Measurements from ENCODE around the gene PHOSPHO2. TPM values are rescaled to one million over a fixed set of nuclear protein-coding genes. Genes with fewer than 3 reads are reported as not detected.
"Not testable (repeated sequence)": the region's sequence is repeated elsewhere in the genome, so short reads cannot be mapped to it uniquely, and the experiment has no call there.

Gene PHOSPHO2
- total RNA-seq, 1 donor from 2014 or later: 5.0 TPM

DNA sequence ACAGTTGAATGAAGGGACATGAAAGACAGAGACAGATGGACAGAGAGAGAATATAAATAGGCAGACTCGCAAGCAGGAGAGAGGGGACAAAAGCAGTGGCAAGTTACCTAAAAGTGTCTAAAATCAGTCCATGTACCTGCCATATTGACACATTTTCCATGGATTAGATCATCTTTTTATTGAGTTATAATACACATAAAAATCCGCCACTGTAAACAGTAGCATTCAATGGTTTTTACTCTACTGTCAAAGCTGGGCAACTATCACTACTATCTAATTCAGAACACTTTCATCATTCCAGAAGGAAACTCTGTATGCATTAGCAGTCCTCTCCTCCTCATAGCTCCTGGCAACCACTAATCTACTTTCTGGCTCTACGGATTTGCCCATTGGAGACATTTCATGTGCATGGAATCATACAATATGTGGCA is 10.1 kb upstream of the PHOSPHO2 start:
- no peak for DNase-seq

DNA sequence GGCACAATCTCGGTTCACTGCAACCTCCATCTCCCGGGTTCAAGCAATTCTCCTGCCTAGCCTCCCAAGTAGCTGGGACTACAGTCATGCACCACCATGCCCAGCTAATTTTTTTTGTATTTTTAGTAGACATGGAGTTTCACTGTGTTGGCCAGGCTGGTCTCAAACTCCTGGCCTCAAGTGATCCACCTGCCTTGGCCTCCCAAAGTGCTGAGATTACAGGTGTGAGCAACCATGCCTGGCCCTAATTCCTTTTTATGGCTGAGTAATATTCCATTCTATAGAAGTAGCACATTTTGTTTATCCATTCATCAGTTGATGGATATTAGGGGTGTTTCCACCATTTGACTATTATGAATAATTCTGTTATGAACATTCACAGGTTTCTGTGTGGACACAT is 9.6 kb upstream of the PHOSPHO2 start:
- DNase-seq: not testable (repeated sequence)

DNA sequence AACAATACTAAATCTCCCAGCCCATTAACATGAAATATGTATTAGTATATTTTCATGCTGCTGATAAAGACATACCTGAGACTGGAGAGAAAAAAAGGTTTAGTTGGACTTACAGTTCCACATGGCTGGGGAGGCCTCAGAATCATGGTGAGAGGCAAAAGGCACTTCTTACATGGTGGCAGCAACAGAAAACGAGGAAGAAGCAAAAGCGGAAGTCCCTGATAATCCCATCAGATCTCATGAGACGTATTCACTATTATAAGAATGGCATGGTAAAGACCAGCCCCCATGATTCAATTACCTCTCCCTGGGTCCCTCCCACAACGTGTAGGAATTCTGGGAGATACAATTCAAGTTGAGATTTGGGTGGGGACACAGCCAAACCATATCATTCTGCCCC is 7.4 kb upstream of the PHOSPHO2 start:
- DNase-seq: not testable (repeated sequence)

DNA sequence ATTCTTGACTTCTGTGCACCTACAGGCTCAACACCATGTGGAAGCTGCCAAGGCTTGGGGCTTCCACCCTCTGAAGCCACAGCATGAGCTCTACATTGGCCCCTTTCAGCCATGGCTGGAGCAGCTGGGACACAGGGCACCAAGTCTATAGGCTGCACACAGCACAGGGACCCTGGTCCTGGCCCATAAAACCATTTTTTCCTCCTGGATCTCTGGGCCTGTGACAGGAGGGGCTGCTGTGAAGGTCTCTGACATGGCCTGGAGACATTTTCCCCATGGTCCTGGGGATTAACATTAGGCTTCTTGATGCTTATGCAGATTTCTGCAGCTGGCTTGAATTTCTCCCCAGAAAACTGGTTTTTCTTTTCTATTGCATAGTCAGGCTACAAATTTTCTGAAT is 6.3 kb upstream of the PHOSPHO2 start:
- not testable (repeated sequence) for DNase-seq

DNA sequence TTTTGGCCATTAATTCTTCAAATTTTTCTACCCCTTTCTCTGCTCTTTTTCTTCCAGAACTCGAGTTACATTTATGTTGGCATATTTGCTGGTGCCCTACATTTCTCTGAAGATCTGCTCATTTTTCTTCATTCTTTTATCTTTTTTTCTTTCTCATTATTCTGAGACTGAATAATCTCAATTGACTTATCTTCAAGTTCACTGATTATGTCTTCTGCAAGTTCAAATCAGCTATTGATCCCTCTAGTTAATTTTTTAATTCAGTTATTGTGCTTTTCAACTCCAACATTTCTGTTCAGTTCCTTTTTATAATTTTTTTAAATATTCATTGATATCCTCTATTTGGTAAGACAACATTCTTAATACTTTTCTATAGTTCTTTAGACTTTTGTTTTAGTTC is 3.3 kb upstream of the PHOSPHO2 start:
- DNase-seq: no peak

DNA sequence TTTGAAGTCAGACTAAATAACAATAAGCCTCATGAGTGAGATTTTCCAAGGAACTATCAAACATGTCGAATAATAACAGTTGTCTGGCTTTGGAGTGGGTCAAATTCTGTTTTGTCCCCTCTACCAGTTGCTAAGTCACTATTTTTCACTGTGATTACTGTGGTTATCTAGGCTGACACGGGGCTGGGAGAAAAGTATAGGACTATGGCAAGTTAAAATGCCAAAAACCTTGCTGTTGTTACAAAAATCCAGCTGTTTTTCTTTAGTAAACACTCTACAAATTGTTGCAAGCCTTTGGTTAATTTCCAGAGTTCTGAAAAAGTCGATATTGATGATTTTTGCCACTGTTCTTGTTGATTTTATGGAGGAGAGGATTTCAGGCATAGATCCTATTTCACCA is 1.6 kb upstream of the PHOSPHO2 start:
- DNase-seq: no peak

DNA sequence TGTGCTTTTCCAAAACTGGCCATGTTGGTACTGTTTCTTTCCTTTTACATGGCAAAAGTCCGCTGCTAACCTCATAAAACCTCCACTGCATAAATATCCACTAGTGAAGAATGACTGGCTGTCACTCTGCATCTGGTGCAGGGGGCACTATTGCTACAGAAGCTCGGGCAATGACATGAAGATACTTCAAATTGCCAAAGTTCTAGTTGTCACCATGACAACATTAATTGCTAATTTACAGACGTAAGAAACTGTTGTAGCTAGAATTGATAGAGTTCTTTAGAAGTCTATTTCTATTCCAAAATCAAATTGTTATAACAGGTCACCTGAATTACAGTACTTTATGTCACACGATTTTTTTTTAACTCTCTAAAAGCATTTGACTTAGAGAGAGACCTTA is 909 bp upstream of the PHOSPHO2 start:
- DNase-seq: peak; percentile 38

DNA sequence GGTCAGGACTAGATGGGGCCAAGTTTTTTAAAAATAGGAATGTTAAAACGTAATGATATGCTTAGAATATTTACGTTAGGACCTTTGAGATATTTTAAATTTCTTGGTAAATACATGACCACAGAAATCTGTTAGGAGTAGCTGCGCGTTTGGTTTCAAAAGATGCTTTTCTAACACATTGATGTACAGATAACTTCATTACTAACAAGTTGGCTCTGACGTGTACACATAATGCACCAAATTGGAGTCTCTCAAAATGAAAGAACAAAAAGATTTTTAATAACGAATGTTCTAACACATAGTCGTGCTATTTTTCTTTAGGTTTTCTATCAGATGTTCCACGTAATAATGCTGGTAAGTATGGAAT is 608 bp downstream of the PHOSPHO2 start:
- DNase-seq: no peak

DNA sequence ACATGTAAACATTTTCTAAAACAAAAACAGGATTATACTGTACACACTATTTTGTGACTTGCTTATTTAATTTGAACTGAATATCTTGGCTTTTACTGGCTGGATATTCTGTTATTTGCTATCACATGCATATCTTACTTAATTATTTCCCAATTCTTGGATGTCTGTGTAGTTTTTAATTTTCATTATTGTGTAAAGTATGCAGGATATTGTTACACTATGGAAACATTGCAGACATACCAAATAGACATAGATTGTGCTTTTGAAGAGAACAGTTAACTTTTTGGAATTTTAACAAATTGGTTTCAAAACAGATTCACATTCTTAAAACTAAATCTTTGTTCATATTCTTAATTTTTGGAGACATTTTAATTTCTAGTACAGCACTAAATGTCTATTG is 2.1 kb downstream of the PHOSPHO2 start:
- DNase-seq: no peak

DNA sequence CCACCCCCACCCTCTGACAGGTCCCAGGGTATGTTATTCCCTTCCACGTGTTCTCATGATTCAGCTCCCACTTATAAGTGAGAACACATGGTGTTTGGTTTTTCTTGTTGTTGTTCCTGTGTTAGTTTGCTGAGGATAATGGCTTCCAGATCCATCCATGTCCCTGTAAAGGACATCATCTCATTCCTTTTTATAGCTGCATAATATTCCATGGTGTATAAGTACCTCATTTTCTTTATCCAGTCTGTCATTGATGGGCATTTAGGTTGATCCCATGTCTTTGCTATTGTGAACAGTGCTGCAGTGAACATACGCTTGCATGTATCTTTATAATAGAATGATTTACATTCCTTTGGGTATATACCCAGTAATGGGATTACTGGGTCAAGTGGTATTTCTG is 4.9 kb downstream of the PHOSPHO2 start:
- DNase-seq: not testable (repeated sequence)

DNA sequence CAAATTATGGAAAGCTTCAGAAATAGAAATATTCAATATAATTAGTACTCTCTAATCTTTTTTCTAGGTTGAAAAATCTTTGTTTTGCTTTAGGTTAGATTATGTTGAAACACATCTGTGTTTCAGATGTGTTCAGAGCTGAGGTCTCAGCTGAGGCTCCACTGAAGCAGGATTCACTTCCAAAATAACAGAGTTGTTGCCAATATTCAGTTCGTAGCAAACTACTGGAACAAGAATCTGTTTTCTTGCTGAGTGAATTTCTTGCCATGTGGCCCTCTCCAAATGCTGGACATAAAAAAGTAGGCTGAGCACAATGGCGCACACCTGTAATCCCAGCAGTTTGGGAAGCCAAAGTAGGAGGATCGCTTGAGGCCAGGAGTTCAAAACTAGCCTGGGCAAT is 8.7 kb downstream of the PHOSPHO2 start:
- DNase-seq: peak; percentile 69

DNA sequence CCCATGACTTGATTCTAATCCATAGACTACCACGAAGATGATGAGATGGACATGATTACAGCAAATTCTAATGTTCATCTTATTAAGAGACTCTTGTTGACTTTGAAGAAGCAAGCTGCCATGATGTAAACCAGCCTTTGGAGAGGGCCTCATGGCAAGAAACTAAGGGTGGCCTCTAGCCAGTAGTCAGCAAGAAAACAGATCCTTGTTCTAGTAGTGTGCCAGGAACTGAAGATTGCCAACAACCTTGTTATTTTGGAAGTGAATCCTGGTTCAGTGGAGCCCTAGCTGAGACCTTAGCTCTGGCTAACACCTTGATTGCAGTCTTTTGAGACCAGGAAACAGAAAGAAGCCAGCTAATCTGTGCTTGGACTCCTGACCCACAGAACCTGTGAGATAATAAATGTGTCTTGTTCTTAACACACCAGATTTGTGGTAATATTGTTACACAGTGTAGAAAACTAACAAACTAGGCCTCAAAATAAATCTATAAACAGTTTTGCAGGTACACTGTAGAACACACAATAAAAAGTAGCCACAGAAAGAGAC is 10.0 kb downstream of the PHOSPHO2 start:
- DNase-seq: no peak

DNA sequence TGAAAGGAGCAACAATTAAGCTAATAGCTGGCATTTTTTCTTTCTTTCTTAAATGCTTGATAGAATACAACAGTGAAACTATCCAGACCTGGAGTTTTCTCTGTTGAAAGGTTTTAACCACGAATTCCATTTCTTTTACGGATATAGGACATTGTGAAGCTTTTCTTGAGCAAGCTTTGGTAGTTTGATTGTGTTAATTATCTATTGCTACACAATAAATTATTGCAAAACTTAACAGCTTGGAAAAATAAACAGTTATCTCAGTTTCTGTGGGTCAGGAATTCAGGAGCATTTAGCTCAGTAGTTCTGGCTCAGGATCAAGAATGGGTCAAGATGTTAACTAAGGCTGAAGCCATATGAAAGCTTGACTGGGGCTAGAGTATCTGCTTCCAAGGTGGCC is 11.7 kb downstream of the PHOSPHO2 start:
- DNase-seq: no peak

DNA sequence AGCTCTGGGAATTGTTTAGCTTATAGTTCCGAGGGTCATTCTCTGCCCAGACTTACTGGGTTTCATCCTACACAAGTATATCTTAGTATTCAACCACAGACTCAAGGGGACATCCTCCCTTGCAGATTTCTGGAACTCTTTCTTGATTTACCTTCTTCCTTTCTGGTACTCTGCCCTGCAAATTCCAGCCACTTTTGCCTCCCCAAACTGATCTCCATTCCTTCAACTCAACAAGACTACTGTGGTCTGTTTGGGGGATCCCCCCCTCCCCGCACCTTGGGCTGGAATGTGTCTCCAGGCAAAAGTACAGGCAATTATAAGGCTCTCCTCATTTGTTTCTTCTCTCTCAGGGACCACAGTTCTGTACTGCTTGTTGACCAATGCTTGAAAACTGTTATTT is 13.4 kb downstream of the PHOSPHO2 start:
- DNase-seq: no peak

DNA sequence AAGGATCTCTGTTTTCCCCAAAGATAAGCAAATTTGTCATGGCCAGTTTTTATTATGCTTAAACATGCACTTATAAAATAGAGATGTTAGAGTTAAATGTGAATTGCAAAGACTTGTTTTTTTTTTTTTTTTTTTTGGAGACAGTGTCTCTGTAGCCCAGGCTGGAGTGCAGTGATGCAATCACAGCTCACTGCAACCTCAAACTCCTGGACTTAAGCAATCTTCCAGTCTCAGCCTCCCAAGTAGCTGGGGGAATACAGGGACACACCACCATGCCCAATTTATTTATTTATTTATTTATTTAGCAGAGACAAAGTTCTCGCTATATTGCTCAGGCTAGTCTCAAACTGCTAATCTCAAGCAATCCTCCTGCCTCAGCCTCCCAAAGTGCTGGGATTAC is 15.1 kb downstream of the PHOSPHO2 start:
- DNase-seq: no peak

DNA sequence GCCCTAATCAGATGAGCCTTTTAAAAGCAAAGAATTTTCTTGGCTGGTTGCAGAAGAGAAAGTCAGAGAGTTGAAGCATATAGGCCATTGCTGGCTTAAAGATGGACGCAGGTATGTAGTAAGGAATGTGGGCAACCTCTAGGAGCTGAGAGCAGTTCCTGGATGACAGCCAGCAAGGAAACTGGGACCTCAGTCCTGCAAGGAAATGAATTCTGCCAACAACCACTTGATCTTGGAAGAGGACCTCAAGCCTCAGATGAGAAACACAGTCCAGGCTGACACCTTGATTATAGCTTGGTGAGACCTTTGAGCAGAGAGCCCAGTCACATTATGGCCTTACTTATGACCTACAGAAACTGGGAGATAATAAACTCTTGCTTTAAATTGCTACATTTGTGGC is 15.7 kb downstream of the PHOSPHO2 start:
- DNase-seq: no peak

DNA sequence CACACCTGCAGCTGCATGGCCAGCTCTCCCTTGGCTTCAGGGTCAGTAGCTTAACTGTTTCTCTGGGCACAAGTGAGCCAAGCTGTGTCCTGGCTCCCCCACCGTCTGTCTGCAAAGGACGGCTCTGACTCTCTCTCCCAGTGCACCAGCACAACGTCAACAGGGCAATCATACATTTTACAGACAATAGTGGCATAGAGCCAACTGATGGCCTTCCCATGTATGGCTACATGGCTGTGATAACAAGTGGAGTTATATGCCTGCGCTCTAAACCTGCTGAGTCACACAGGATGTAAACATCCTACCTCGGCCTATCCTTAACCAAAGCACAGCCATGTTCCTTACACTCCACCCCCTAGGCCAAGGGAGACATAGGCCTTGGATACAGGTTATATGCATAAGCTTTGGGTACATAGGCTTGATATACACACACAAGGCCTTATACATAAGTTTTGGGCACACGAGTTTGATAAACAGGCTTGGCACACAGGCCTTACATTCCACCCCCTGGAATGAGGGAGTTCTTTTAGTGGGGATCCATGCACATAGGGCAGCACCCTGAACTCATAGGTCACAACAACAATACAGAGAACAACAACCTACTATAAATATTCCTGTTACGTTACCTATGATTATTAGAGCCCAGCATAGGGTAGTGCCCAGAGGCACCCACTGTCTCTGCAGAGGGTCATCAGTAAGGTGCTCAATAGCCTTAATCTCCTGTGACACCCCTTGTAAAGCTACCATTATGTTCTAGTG is 17.7 kb downstream of the PHOSPHO2 start:
- no peak for DNase-seq

DNA sequence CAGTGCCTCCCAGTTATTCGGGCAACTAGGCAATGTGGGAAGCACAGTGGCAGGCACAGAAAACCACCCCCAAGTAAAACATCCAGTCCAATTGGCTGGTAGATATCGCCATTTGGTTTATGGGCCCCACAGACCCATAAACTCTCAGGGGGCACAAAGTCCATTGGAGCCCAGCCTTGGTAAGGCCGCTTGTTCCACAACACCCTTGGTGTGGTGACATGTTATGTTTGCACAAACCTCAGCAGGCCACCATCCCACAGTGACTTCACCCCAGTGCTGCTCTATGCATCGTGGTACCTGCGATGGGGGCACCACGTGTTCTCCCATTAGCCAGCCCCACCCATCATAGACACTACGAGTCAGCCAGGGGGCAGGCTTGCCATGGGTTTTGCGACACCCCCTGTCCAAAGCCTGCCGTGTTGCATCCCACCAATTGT is 18.5 kb downstream of the PHOSPHO2 start:
- DNase-seq: no peak

DNA sequence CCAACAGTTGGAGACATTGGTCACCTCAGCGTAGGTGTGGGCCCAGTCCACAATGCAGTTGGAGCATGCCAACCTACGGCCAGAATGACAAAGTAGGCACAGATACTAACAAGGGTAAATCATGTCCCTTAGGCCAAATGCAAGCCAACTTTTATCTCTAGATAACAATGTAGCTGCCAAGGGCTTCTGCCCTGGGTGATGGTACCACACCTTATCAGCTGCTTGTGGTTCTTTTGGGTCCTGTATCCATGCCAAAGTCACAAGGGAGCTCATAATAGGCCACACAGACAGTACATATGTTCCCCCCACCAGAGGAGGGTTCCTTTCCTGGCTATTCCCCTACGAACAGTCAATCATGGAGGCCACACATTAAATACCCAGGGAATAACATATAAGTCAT is 19.1 kb downstream of the PHOSPHO2 start:
- DNase-seq: no peak

DNA sequence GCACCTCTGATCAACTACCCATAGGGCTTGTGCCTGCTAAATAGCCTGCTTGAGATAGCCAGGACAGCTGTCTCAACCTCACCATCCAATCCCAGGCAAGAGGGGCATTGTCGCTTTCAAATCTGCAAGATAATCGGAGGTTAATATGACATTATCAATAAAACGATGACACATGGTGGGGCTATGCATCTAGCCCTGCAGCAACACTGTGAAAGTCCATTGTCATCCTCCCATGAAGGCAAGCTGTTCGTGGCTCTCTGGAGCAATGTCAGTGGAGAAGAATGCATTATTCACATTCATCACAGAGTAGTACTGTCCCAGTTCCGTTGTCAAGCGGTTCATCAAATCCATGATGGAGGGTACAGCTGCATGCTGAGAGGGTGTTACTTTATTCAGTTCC is 20.4 kb downstream of the PHOSPHO2 start:
- no peak for DNase-seq

DNA sequence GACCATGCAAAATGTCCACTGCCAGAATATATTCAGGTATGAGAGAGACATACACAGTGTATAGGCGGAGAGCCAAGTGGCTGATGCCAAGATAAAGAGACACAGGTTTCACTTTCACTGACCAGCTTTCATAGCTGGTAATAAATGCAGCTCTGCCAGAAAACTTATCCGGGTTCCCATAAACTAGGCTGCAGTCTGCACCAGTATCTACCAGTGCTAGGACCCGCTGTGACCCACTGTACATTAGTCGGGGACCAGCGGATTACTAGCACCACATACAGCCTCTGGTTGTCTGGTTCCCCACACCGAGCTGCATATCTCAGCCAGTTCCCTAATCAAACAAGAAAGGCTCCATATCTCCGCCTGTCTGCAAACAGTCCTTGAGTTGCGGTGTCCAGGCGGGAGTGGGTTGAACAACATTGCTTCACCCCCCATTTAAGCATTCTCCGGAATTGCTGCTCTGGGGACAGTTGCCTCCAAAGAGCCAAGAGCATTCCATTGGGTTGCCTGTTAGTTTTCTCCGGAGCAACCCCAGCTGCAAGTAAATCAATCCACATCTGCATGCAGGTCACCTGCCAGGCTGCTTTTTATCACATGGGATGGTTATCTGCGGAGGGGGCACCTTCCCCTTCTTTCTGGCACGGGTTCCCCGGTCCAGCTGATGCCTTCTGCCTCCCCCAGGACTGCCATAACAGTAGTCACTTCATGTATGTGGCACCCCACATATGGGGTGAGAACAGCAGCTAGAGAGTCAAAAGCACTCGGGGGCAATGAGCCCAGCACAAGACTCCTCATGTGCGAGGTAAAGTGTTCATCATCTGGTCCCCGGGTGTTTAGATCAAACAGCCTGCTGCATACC is 21.3 kb downstream of the PHOSPHO2 start:
- DNase-seq: peak; percentile 46

DNA sequence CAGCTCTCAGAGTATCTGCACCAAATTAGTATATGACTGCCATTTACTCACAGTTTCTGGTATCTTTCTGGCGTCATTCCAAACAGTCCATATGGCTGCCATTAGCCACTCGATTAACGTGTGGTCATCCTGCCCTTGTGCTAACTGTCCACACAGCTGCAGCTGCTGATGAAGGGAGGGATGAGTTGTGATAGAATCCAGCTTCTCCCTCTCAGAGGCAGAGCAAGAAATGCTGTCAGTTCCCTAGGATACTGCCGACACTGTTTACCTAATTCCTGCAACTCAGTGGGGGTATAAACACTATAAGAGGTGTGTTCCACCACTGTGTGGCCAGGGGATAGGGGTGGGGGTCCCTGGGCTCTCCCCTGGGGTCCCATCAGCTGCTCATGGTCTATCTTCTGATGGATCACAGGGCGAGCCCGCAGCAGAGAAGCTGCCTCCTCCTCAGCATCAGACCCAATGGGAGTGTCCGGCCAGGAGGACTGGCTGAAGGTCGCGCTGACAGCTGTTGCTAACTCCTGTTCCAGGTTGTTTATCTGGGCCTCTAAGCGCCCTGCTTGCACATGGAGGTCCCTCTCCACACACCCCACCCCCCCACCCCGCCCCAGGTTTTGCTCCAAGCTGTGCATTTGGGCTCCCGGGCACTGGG is 22.1 kb downstream of the PHOSPHO2 start:
- DNase-seq: peak; percentile 89

All from tongue (tissue), 2 donors.